Activated naive CD8-positive, alpha-beta T cell treated with anti-CD3 and anti-CD28 coated beads, Interleukin-2, amount 50 U/mL, for 16 hours (primary cell): ENCODE measurements around the gene RIOK2.

Source experiments
- DNase-seq: peaks from one replicate; pipeline ENCODE4 v3.0.0-alpha.2; 2020; ENCODE audit warnings: low read depth, low spot score

The RIOK2 gene

DNA sequence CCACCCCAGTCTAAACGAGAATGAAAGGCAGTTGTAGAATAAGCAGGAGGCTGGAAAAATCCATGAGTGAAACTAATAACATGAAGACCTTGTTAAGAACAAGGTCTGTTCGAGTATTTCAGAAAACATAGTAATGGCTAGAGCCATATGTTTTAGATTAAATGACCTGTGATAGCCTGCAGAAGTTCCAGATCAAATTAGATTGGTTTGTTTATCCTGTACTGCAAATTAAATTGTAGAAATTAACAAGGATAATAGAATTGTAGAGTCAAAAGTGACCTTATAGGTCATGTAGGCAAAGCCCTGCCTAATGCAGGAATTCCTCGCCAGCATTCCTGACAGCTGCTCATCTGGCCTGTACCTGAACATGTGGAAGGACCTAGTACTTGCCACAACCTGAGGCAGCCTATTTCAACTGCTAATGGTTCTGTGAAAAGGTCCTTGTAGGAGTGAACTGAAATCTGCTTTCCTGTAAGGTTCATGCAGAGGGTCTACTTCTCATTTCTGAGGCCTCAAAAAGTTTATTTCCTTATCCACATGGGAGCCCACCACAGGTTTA lies 57.8 kb downstream of the RIOK2 start:
- DNase-seq, result no peak

DNA sequence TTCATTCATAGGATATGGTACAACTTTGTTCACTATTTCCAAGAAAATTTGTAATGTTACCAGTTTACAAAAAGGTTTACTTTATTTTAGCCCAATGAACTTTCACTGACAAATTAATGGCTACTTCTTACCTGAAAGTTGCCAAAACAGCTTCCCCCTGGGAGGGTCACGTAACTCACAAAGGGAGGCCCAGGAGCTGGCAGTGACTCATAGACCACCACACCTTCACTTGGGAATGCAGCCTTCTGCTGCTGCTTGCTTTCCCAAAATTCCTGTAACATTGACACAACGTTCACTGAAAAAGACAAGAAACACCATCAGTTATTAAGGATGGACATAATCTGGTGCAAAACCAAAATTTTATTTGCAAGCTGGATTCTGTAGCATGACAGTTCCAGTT lies 58.7 kb downstream of the RIOK2 start:
- DNase-seq, result no peak

DNA sequence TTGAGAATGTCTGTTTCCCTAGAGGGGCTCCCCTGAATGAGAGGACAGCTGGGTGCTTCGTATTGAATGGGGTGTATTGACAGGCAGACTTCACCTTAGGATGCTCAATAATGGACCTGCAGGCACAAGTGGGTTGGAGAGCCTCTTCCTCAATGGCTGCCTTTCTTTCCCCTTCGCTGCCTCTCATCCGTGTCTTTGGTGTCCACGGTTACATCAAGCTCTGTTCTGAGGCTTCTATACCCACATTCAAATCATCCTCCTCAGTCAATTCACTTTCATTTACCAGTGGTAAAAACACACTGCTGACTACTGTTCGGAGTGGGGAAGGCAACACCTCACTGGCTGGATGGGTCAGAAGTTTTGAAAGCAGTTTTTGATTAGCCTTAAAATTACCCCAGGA lies 61.2 kb downstream of the RIOK2 start:
- no peak for DNase-seq

DNA sequence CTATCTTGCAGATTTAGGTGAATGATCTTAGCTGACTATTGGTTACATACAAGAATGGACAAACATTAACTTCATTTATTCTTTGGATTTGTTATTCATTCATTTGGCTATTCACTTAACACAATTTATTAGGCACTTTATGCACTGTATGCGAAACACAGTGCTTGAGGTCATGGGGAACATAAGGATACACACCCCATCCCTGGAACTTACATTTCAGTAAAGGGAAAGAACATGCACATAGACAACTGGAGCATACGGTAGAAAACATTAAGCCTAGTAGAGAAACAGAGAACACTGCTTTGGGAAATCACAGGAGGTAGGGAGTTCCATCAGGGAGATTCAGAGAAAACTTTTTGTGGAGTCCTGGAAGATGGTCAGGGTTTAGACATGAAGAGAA lies 62.9 kb downstream of the RIOK2 start:
- no peak for DNase-seq

DNA sequence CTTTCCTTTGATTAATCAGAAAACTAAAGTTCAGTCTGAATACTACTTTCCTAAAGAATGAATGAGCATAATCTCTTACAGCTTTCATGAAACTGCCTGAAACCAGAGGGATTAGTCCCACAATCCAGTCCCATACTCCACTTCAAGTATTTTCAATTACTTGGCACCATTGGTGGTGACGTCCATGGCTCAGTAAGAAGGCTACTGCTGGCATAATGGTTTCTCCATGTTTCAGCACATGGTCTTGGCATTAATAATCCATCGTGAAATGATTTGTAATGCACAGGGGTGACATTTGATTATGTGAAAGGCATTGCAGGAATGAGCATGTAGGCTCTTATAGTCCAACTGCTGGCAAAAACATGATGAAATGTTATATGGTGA lies 64.0 kb downstream of the RIOK2 start:
- DNase-seq, result no peak

DNA sequence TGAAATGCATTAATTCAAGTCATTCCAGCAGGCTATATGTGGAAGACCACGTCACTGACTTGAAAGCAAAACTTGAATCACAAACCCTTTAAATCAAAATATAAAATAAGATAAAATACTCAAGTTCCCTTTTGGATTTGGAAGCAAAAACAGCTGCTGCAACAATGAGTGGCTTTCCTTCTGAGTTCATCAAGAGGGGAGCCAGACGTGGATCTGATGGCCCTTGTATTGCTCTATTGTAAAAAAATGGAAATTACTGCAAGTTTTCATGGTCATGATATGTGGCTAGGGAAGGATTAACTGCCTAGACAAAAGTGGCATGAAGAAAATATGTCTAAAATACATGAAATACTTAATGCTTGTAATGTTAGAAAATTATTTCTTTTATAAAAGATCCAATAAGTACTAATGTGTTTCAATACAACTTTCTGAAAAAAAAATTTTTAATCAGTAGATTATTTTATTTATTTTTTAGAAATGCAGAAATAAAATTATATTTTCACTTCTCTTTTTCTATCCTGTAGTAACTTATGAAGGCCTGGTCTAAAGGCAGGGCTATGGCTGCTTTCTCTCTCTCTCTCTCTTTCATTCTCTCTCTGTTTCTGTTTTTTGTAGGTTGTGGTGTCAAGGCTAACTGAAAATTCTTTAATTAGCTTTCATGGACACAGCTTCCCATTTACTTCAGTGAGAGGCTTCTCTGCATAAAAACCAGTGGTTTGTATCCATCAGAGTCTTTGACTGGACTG lies 64.6 kb downstream of the RIOK2 start:
- DNase-seq, result no peak

DNA sequence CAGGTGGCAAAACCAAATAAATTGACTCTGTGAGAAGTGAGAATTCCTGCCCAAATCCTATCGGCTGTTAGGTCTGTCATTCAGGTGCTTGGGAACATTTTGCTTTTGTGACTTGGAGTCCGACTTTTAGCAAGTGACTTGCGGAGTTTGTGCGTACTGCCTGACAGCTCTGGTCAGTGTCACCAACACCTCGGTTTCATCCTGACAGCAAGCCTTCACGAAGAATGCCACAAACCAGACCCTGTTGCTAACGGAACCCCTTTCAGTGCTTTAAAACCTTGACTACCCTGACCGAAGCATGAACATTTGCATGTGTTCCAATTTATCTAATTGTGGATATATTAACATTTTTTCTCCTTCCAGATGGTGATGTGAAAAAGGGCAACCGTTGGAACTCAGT lies 67.1 kb downstream of the RIOK2 start:
- DNase-seq, result no peak

DNA sequence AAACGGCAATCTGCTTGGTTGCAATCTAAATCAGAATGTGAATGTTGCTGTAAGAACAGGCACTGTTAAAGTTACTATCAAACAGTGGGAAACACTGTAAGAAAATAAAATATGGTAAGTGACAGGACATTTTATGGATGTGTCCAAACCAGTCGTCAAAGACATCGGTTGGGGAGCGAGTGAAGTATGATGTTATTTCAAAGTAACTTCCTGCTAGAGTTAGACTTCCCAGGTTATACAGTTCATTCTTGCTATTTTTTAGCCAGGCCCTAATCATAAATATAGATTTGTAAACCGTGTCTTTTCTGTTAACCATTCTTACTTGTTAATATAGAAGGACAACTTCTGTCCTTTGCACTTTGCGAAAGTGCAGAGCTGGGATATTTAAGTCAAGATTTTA lies 70.8 kb downstream of the RIOK2 start:
- DNase-seq, result no peak

DNA sequence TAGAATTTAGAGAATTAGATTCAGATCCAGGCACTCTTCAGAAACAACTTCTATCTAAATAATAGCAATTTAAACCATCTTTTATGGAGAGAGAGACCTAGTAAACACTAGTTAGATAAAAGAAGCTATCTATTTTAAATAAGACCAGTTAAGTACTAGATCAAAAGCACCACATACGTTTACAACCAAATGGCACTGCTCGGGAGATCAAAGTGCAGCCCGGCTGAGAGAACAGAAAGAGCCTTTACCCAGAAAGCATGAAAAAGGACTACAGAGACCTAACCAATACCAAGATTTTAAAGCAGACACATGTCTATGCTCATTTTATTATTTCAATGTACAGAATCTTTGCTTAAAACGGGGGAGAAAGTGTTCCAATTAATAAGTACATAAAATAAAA lies 71.4 kb downstream of the RIOK2 start:
- no peak for DNase-seq

DNA sequence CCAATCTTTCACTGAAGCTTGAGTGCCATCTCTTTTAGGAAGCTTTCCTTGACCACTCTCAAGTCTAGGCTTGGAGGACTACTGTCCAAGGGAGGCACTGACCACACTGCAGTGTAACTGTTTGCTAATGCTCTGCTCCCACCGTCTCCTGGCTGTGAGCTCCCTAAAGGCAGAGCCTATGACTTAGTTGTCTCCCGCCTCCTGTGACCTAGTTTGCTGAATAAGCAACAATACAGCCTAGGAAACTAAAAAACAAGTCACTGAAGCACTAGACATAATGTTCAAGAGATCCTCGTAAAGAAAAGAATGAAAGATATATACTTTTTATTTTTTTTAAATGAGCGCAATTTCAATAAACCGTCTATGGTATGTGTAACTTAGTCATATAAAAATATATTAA lies 72.0 kb downstream of the RIOK2 start:
- DNase-seq, result no peak
